Measurements from ENCODE around the gene TMEM266.

TMEM266 gene

GRCh38 chr15:76138436-76138835, 78.7 kb downstream of the TMEM266 start:
- DNase-seq (ENCODE audit: extremely low read depth, low read depth), result no peak
- no peak overlapping the region for H3K4me3 ChIP-seq (replicated peaks; ENCODE audit: low read depth, low read length)
- TF ChIP-seq, protein P1, sequence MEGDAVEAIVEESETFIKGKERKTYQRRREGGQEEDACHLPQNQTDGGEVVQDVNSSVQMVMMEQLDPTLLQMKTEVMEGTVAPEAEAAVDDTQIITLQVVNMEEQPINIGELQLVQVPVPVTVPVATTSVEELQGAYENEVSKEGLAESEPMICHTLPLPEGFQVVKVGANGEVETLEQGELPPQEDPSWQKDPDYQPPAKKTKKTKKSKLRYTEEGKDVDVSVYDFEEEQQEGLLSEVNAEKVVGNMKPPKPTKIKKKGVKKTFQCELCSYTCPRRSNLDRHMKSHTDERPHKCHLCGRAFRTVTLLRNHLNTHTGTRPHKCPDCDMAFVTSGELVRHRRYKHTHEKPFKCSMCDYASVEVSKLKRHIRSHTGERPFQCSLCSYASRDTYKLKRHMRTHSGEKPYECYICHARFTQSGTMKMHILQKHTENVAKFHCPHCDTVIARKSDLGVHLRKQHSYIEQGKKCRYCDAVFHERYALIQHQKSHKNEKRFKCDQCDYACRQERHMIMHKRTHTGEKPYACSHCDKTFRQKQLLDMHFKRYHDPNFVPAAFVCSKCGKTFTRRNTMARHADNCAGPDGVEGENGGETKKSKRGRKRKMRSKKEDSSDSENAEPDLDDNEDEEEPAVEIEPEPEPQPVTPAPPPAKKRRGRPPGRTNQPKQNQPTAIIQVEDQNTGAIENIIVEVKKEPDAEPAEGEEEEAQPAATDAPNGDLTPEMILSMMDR (IDR thresholded peaks at IDR 0.05; ENCODE audit: low read depth, low read length, missing control alignments), result no peak

GRCh38 chr15:76139368-76140073, 79.7 kb downstream of the TMEM266 start:
- DNase-seq (ENCODE audit: extremely low read depth, low read depth), result peak; percentile 59
- TF ChIP-seq, protein P1 (IDR thresholded peaks at IDR 0.05; ENCODE audit: low read depth, low read length, missing control alignments), result peak; percentile 94
- H3K4me3 ChIP-seq (replicated peaks; ENCODE audit: low read depth, low read length), result no peak overlapping the region

DNA sequence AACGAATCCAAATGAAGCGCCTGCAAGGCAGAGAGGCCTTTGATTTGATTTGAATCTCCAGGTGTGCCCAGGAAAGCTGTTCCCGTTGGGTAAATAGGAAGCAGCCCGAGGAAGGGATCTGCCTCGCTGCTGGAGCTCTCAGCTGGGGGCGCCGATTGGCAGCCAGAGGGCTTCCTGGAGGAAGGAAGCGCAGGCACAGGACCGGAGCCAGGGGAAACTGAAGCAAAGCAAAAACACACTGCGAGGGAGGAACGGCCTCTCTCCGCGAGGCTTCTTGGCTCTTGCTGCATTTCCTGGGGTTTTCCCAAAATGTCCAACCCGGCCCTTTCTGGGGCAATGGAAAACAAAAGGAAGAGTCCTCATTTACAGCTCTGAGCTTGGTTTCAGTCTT, 80.3 kb downstream of the TMEM266 start:
- no peak for DNase-seq (ENCODE audit: extremely low read depth, low read depth)
- TF ChIP-seq, protein P1 (IDR thresholded peaks at IDR 0.05; ENCODE audit: low read depth, low read length, missing control alignments), result no peak
- no peak overlapping the region for H3K4me3 ChIP-seq (replicated peaks; ENCODE audit: low read depth, low read length)

DNA sequence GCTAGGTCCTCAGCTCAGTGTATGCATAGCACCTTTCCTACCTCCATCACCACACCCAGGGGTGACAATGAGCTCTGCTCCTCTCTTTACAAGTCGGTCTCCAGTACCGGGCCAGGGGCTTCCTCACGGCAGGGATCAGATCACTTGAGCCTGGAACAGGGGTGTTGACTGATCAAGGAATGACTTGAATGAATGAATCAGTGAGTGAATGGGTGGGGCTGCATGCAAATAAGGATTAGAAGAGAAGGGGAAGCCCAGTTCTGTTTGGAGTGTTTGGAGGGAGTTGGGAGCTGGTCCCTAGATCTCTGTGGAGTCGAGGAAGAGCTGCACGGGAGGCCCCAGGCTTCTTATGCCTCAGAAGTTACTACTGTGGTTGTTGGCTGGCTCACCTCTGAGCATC, 87.0 kb downstream of the TMEM266 start:
- no peak for DNase-seq (ENCODE audit: extremely low read depth, low read depth)
- TF ChIP-seq, protein P1 (IDR thresholded peaks at IDR 0.05; ENCODE audit: low read depth, low read length, missing control alignments), result no peak
- H3K4me3 ChIP-seq (replicated peaks; ENCODE audit: low read depth, low read length), result no peak overlapping the region

- DNase-seq (ENCODE audit: extremely low read depth, low read depth), result no peak
- TF ChIP-seq, protein P1 (IDR thresholded peaks at IDR 0.05; ENCODE audit: low read depth, low read length, missing control alignments), result peak; percentile 99
- no peak overlapping the region for H3K4me3 ChIP-seq (replicated peaks; ENCODE audit: low read depth, low read length)
Observed at GRCh38 chr15:76147906-76148570, 88.3 kb downstream of the TMEM266 start.

- DNase-seq (ENCODE audit: extremely low read depth, low read depth), result no peak
- no peak overlapping the region for H3K4me3 ChIP-seq (replicated peaks; ENCODE audit: low read depth, low read length)
Observed at GRCh38 chr15:76149291-76149915, 89.6 kb downstream of the TMEM266 start.

More at GRCh38 chr15:76149291-76149915, 89.6 kb downstream of the TMEM266 start:
- TF ChIP-seq, protein P1 (IDR thresholded peaks at IDR 0.05; ENCODE audit: low read depth, low read length, missing control alignments), result no peak

Measured in HFF-Myc (cell line).